Stimulated activated CD4-positive, alpha-beta T cell treated with anti-CD3 and anti-CD28 coated beads, Interleukin-1b, Interleukin-23, amount 100 ng/mL, for 24 hours (primary cell): ENCODE measurements around the gene APBB1IP.
A peak's percentile ranks its signal among the peaks of the same experiment; 100 is the strongest.
"Not testable (repeated sequence)": the region's sequence is repeated elsewhere in the genome, so short reads cannot be mapped to it uniquely, and the experiment has no call there.

ENCODE experiments used
- DNase-seq, 4 experiments: peaks; one replicate each; pipeline ENCODE4 v3.0.0-alpha.2; 2020; ENCODE audit warnings: low read depth in 4 of 4, low spot score in 1 of 4

Gene APBB1IP, protein sequence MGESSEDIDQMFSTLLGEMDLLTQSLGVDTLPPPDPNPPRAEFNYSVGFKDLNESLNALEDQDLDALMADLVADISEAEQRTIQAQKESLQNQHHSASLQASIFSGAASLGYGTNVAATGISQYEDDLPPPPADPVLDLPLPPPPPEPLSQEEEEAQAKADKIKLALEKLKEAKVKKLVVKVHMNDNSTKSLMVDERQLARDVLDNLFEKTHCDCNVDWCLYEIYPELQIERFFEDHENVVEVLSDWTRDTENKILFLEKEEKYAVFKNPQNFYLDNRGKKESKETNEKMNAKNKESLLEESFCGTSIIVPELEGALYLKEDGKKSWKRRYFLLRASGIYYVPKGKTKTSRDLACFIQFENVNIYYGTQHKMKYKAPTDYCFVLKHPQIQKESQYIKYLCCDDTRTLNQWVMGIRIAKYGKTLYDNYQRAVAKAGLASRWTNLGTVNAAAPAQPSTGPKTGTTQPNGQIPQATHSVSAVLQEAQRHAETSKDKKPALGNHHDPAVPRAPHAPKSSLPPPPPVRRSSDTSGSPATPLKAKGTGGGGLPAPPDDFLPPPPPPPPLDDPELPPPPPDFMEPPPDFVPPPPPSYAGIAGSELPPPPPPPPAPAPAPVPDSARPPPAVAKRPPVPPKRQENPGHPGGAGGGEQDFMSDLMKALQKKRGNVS

GRCh38 chr10:26437637-26438461 lies at the start of gene APBB1IP:
Gene APBB1IP (plus strand): TSS chr10:26438341. CDS start chr10:26492327, 53,986 bp downstream.
- DNase-seq = peak in 1 of 4 experiments; percentile 36

GRCh38 chr10:26389533-26389932 lies 48.6 kb upstream of the APBB1IP start:
- DNase-seq = no peak

DNA sequence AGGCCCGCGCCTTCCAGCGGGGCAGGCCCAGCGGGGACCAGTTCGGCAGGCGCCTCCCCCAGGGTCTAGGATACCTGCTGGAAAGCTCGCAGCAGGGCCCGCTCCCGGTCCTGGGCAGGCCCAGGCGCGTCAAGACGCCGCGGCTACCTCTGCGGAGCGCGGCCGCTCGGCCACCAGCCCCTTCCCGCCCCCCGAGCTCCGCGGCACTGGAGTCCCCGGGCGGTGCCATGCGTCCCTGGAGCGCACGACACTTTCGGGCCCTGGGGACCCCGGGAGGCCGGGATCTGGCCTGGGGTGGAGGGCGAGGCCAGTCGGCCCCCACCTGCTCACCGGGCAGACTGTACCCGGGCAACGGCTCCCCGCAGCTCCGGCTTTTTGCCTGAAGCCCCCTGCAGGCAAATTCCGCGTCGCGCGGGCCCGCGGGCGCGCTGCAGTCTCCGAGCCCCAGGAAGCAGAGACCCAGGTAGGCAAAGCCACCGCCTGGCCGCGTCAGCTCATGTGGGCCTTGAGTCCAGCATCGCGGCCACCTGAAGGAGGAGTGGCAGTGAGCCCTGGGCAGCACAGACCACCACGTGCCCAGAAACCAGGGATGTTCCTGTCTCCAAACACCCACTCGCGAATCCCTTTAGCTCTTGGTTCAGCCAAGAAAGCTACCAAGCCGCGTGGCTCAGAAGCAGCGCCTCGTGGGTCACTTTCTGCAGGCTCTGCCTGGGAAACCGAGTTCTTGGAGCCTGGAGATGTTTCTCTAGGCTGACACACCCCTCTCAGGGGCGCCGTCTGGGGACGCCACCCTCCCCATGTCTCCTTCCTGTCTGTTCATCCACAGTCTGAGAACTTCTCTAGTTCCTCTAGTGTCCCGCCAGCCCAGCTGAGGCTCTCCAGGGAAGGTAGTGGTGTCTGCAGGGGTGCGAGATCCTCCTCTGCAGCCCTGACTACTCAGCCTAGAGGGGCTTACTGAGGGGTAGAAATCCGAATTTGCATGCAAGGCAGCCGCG lies 46.1 kb upstream of the APBB1IP start:
- DNase-seq = no peak

GRCh38 chr10:26398353-26398752 lies 39.8 kb upstream of the APBB1IP start:
- DNase-seq = not testable (repeated sequence)

- DNase-seq = no peak
These were observed 30.7 kb upstream of the APBB1IP start for GRCh38 chr10:26407406-26407969.

GRCh38 chr10:26408858-26409494 lies 29.2 kb upstream of the APBB1IP start:
- DNase-seq = no peak

DNA sequence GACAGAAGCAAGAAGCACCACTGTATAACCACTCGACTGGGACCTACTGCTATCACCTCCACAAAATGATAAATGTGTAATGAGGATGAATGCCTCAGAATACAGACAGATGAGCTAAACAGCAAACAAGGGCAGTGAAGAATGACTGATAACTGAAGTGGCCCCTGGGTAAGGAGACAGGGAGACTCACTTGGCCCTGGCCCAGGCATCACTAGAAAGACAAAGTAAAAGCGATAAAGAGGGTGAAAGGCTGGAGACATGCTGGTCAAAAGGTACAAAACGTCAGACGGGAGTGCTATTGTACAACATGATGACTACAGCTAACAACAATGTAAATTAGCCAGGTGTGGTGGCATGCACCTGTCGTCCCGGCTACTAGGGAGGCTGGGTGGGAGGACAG lies 27.8 kb upstream of the APBB1IP start:
- DNase-seq = no peak

DNA sequence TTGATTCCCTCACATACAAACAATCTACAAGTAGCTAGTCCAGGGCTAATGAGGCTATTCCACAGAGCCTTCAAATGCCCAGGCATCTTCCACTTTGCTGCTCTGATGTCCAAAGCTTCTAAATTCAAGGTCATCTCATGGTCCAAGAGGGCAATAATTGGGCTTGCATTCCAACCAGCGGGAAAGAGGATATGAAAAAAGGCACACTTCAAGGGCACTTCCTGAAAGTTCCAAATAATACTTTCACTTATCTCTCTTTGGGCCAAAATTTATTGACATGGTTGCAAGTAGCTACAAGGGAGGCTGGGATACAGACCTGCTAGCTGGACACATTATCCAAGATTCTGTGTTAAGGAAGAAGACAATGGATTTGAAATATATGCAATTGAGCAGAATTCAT lies 25.2 kb upstream of the APBB1IP start:
- DNase-seq = no peak

DNA sequence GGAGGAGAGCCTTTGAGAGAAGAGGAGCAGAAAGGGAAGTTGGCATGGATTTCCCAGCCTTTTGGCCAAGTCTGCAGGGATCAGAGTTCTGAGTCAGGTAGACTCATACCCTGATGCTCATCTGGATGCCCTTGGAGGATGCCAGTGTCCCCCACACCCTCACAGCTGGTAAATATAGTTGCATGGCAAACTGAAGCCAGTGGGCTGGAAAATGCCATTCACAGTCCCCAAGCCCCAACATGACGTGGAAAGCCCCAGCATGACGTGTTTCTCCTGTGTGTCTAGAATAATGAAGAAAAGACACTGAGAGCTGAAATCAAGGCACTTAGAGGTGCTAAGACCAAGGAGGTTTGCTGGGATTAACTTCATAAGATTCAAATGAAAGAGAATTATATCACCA lies 24.8 kb upstream of the APBB1IP start:
- DNase-seq = no peak

- no peak for DNase-seq
These were observed 21.0 kb upstream of the APBB1IP start for GRCh38 chr10:26417136-26417535.

DNA sequence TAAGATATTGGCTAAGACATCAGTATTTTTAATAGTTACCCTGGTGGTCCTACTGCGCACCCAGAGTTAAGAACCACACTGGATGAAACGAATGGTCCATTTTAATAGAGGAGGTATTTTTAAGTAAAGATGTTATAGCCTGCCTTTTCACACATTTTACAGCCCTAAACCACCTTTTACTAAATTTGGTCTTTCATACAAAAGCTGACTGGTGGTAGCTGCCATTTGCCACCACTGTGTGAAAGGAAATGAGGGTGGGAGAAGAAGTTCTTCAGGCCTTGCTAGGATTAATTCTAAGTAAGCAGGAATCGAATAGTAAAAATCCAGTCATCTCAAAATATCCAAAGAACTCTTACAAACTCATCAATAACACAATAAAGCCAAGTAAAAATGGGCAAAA lies 15.2 kb upstream of the APBB1IP start:
- DNase-seq = no peak

GRCh38 chr10:26423722-26424121 lies 14.4 kb upstream of the APBB1IP start:
- DNase-seq = no peak

- DNase-seq = no peak
These were observed 7.4 kb upstream of the APBB1IP start for GRCh38 chr10:26430641-26431163.

DNA sequence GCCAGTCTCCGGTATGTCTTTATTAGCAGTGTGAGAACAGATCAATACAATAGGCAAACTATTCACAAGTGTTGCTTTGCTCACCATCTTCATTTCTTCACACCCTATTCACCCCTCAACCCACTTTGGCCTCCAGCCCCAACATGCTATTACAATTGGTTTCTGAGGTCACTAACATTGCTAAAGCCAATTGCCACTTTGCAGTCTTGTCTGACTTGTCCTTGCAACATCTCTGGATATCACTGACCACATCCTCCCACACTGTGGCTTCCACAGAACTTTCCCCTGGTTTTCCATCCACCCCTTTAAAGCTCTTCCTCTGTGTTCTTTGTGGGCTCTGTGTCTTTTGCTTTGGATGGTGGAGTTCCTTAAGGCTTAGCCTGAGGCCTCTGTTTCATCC lies 5.2 kb upstream of the APBB1IP start:
- DNase-seq = no peak

DNA sequence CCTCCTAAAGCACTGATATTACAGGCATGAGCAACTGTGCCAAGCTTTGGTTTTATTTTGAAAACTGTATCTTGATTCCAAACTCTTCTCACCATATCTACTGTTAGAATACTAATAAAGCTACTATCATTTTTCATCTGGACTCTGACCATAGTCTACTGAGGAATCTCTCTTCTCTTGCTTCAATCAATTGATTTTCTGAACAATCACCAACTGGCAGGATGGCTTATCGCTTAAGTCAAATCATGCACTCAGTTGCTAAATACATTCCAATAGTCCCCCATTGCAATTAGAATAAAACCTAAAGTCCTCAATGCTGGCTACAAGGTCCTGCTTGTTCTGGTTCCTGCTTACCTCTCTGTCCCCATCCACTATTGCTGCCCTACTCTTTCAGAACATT lies 2.3 kb upstream of the APBB1IP start:
- DNase-seq = no peak

DNA sequence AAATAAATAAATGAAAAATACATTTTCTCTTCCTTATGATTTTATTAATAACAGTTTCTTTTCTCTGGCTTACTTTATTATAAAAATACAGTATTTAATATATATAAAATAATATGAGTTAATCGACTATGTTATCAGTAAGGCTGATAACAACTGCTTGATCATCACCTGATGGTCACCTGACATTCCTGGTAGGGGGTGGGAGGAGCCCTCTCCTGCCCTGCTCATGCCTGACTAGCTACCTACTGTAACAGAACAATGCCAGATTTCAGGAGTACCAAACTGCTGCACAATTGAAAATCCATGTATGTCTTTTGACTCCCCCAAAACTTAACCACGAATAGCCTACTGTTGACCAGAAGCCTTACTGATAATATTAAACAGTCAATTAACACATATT lies 1.3 kb upstream of the APBB1IP start:
- no peak for DNase-seq

GRCh38 chr10:26438534-26439341 lies 597 bp downstream of the APBB1IP start:
- DNase-seq = peak; percentile 40 to 61 (median 49)

- DNase-seq = no peak
These were observed 1.4 kb downstream of the APBB1IP start for GRCh38 chr10:26439406-26440087.
